GM21515 (cell line): ENCODE measurements around the gene DHX58.

Experiments
- ATAC-seq: cut with Tn5 transposase; IDR thresholded peaks from one replicate; pipeline ENCODE4 v1.9.1; 2021; ENCODE audit not compliant: unreplicated experiment

DHX58 gene

DNA sequence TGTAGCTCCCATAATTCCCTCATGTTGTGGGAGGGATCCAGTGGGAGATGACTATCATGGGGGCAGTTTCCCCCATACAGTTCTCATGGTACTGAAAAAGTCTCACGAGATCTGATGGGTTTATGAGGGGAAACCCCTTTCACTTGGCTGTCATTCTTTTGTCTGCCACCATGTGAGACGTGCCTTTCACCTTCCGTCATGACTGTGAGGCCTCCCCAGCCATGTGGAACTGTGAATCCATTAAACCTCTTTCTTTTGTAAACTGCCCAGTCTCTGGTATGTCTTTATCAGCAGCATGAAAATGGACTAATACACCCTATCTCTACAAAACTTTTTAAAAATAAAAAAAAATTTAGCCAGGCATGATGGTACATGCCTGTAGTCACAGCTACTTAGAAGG, 55.9 kb downstream of the DHX58 start:
- ATAC-seq, result no peak

DNA sequence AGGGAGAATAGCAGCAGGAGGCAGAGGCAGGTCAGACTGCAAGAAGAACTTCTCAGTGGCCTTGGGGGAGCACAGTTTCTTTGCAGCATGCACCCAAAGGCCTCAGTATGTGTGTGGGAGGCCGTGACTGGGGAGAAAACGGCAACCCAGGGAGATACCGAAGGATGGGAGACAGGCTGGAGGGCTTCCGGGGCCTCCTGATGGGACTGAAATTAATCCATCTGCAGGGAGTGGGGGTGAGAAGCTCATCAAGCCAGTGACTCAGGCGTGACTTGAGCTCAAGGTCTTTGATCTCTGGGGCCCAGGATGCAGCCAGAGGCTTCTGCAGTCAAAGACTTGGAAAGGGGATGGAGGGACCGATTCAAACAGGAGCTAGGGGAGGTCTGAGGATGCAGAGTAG, 57.0 kb downstream of the DHX58 start:
- no peak for ATAC-seq

DNA sequence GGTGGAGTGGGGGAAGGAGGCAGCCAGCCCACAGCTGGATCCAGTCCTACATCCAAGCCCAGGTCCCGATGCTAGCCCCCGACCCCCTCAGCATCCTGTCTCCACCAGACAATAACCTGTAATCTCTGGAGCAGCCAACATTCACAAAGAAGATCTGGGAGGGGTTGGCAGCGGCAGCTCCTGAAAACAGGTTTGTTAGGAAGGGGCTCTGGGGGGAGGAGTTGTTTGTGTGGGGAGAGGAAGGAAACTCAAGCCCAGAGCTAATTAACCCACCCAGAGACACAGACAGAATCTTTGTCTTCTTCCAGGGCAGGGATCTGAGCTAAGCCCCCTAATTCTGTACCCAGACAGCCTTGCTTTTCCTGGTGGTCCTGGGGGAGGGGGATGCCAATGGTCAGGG, 57.5 kb downstream of the DHX58 start:
- no peak for ATAC-seq

DNA sequence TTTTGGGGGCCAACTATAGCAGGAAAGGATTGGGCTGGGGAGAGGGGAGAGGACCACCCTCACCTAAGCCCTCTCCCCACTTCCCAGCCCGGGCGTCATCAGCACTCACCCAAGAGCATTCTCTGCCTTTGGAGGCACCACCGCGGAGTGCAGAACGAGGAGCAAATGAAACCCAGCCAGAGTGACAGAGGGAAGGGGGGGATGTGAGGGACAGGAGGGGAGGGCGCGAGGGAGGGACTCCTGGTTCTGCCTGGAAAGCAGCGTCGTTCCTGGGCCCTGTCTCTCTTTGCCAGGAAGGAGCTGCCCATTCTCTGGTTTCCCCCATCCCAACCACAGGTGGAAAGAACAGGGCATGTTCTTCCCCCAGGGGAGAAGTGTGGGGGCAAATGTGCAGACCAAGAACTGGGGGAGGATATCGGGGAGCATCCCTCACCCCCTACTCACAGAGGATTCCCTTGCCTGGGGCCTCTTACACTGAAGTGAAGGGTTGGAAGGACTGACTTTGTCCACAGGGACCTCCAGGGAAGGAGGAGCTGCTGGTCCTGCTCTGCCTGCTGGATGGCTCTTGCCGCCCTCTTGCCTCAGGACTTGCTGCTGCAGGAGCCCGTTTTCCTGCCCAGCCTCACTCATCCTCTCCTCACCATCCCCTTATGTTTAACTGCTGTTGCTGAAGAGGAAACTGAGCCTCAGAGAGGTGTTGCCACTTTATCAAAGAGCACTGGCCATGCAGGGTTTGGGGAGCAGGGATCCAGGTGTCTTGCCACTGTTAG, 58.6 kb downstream of the DHX58 start:
- no peak for ATAC-seq

DNA sequence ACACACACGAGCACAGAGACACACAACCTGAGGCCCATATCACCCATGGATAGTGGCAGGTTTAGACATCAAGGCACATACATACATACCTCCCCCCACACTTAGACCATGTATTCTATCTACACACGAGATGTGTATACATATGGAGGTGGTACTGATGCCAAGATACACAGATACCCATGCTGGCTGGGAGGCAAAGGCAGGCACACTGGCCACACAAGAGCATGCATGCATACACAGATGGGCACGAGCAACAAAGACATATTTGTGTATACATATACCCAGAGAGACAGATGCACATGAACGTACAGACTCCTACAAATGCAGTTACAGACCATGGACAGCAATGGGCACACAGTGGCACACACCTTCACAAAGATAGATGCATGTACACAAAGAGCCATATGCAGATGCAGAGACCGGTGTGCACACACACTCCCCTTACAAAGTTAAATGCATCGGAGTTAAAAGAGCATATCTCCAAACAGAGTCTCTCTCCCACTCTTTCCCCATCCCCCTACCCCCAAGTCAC, 60.1 kb downstream of the DHX58 start:
- ATAC-seq, result no peak

DNA sequence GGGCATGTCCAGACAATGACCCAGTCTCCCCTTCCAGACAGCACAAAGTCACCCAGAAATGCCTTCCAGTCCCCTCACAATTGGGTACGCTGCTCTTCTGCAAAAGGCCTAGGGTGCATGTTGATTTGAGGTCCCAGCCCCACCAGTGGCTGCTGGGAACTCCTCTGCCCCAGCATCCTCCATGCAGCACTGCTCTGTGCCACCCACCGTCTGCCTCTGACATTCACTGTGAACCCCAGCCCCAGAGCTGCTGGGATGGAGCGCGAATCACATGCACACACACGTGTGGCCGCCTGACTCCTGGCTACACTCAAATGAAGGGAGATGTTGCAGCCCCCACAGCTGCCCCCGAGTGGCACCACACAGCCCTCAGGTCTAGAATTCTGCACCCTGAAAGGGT, 60.9 kb downstream of the DHX58 start:
- no peak for ATAC-seq
